Daoy (cell line): ENCODE data around the gene ADD1. TPM values are rescaled to one million over a fixed set of nuclear protein-coding genes. Genes with fewer than 3 reads are reported as not detected.

Experiments used
- DNase-seq: peaks from one replicate; pipeline ENCODE4 v3.0.0-alpha.2; 2015; ENCODE audit warnings: low read depth
- total RNA-seq: library from RNA; depleted of rRNA; stranded (reverse); fragments of >200 nt; shearing (Covaris generic); gene quantifications from 2 replicates; pipeline ENCODE4 v1.2.3, GENCODE V29; 2014

The ADD1 gene
- total RNA-seq, 1 experiment from 2014 or later, result 101 TPM

DNA sequence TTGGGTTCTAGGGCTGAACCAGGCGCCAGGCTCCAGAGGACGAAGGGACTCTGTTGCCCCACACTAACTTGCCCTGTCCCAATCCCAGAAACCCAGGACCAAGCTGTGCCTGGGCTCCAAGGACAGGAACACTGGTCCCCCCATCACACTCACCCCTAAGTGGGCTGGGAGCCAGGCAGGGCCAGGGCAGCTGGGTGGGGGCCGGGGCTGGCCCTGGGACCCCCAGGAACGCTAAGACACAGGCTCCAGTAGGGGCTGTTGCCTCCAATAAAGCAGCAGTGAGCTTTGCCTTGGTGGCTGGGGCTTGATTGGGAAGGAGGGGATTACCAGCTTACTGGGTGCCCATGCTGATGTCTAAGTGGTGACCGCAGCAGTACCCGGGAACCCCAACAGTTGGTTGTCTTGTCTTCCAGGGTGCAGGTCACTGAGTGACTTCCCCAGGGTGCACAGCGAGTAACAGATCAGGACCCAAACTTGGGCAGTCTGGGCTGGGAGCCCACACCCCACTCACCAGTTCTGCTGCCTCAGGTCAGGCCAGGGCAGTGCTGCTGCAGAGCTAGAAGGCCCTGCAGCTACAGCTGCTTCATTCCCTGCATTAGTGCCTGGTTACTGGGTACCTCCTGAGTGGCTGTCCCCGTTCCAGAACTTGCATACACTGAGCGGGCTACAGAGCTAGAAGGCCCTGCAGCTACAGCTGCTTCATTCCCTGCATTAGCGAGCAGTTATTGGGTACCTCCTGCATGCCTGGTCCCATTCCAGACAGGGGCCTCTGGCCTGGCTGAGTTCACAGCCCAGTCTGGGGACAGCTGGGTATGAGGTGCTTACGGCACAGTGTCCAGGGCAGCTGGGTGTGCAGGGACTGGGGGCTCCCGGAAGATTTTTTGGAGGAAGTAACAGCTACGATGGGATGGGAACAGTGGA is 9.4 kb upstream of the ADD1 start:
- no peak for DNase-seq

DNA sequence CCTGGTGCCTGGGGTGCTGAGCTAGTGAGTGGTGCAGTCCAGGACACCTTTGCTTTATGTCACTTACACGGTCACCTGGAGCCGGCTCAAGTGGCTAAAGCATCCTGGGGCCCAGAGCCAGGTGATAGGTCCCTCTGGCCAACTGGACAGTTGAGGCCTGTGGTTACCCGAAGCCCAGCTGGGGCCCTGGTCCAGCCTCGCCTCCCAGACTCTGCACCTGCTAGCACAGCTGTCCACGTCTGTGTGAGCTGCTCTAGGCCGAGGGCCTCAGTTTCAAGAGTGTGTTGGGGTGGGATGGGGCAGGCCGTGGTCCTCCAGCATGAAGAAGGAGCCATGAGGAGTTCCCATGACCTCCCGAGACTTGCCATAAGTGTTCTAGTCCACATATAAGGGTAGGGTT is 7.7 kb upstream of the ADD1 start:
- DNase-seq, result no peak

DNA sequence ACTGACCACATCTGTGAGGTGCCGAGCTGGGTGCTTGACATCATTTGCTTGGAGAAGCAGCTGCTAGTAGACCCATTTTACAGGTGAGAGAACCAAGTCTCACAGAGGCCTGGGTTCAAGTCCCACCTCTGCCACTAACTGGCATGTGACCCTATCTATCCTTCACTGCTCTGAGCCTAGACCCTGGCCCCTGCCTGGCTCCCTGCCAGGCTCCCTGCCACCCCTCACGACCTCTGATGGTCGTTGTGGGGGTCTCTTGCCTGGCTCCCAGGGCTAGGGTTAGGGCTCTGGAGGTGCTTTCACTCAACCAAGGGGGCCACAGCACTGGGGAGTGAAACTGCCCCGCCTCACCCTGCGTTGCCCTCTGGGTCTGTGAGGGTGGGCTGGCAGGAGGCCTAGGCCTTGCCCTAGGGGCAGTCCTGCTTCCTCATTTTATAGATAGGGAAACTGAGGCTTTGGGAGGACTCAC is 7.2 kb upstream of the ADD1 start:
- DNase-seq, result no peak

DNA sequence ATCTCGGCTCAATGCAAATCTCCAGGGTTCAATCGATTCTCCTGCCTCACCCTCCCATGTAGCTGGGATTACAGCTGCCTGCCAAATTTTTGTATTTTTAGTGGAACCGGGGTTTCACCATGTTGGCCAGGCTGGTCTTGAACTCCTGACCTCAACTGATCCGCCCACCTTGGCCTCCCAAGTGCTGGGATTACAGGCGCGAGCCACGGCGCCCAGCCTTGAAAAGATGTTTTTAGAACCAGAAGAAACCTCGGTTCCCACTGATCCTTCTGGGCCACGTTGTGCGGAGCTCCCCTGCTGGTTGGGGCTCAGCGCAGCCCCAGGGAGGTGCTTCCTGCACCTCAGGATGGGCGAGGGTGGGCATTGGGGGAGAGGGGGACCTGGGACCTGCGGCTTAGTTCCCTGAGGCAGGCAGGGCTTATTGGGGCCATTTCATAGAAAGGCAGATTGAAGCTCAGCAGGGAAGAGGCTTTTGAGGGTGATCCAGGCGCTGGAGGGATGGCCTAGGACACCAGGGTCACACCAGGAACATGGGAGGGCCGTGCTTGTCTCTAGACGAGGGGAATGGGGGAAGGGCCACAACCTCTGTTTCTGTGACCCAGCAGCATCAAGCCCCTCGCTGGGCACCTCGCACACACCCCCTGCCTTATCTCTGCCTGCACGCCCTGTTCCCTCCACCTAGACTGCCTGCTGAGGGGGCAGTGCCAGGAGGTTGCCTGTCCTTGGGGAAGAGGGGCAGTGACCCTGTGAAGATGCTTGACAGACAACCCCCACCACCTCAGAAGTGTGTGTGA is 6.3 kb upstream of the ADD1 start:
- no peak for DNase-seq

DNA sequence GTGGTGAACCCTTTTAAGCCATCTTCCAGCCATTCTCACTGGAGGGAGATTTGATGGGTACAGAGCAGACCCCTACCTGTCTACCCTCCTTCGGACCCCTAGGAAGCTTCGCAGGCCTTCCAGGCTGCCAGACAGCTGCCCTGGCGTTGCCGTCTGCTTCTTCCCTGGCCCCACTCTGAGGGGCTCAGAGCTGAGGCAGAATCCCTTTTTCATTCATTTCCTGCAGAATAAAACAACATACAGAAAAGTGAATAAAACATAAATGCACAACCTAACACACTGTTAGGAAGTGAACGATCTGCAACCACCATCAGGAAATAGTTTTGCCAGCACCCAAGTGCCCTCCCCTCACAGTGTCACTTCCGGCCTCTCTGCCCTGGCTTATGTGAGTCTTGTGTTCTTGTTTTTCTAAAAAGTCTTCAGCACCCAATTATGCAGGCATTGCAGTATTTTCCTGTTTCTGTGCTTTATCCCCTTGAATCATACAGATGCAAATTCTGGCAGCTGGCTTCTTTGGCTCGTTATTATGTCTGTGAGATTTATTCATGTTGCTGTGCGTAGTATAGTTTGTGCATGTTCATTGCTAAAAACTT is 5.6 kb upstream of the ADD1 start:
- DNase-seq, result no peak

DNA sequence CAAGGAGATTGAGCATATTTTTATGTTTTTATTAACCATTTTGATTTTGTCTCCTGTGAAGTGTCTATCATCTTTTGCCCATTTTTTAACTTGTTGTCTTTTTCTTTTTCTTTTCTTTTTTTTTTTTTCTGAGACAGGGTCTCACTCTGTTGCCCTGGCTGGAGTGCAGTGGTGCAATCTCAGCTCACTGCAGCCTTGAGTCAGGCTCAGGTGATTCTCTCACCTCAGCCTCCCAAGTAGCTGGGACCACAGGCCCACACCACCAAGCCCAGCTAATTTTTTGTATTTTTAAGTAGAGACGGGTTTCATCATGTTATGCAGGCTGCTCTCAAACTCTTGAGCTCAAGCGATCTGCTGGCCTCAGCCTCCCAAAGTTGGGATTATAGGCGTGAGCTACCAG is 4.6 kb upstream of the ADD1 start:
- no peak for DNase-seq

DNA sequence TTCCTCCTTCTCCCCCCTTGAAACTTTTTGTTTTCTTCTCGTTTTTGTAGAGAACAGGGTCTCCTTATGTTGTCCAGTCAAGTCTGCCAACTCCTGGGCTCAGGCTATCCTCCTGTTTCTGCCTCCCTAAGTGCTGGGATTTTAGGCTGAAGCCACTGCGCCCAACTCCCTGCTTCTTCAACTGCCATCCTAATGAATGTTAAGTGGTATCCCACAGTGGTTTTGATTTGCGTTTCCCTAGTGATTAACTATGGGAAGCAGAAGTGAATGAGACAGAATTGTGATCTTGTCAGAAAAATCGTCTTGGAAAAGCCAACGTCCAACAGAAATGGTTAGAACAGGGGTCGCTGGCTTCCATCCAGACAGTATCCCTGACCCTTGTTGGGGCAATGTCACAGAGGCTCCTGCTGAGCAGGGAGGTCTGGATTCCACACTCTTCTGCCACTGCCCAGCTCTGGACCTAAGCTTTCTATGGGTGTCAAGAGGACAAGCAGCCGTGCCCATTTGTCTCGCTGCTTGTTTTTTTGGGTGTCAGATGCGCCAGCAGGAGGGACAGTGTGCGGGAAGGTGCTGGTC is 869 bp upstream of the ADD1 start:
- DNase-seq, result no peak

DNA sequence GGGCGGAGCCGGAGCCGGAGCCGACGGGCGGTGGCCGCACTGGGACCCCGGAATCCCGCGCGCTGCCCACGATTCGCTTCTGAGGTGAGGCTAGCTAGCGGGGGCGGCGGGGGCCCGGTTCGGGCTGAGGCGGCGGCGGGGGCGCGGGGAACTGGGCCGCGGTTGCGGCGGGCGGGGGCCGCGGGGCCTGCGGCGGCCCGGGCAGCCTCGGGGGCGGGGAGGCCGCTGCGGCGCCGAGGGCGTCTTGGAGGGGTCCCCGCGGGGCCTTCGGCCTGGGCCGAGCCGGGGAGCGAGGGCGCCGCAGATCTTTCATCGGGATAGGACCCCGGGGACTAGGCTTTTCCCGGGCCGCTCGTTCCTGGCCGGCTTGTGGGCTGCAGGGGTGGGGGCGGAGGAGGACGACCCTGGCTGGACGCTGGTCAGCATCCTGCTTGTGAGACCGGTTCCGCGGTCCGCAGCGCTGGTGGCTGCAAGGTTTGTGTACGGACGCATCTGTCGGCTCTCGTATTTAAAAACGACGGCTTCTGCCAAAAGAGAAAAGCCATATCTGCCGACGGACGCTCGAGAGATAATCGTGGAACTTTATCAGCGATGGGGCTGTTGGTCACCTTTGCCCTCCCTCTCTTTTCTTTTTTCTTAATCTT is 419 bp downstream of the ADD1 start:
- no peak for DNase-seq

DNA sequence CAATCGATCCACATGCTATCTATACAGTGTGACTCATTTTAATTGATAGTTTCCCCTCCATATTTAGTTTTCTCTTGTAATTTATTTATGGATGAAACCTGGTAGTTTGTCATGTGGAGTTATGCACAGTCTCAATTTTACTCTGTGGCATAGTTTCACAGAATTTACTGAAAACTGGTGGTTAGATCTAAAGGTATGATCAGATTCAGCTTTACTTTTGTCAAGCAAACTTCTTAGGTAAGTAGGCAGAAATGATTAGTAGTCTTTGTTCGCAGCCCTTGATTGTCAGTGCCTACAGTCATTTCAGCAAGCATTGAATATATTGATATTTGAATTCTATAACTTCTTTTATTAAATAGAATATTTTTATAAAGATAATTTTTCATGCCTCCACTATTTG is 2.5 kb downstream of the ADD1 start:
- no peak for DNase-seq

DNA sequence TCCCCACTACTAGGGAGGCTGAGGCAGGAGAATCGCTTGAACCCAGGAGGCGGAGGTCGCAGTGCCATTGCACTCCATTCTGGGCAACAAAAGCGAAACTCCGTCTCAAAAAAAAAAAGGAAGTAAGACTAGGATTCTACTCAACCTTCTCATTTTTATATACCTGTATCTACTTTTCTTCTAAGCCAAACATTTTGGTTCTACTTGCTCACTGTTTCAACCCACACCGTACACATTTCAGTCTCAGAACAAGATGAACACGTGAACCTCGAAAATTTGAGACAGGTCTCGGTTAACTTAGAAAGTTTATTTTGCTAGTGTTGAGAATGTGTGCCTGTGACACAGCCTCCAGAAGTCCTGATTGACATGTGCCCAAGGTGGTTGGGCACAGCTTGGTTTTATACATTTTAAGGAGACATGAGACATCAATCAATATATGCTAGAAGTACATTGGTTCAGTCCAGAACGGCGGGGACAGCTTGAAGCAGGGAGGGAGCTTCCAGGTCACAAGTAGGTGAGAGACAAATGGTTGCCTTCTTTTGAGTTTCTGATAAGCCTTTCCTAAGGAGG is 3.7 kb downstream of the ADD1 start:
- DNase-seq, result no peak

DNA sequence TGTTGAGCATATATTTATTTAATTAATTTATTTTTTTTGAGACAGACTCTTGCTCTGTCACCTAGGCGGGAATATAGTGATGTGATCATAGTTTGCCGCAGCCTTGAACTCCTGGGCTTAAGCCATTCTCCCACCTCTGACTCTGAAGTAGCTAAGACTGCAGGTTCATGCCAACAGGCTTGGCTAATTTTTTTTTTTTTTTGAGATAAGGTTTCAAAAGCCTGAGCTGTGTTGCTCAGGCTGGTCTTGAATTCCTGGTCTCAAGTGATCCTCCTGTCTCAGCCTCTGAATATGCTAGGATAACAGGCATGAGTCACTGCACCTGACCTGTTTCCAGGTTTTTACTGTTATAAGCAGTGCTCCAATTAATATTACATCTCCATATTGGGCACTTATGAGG is 4.8 kb downstream of the ADD1 start:
- no peak for DNase-seq

DNA sequence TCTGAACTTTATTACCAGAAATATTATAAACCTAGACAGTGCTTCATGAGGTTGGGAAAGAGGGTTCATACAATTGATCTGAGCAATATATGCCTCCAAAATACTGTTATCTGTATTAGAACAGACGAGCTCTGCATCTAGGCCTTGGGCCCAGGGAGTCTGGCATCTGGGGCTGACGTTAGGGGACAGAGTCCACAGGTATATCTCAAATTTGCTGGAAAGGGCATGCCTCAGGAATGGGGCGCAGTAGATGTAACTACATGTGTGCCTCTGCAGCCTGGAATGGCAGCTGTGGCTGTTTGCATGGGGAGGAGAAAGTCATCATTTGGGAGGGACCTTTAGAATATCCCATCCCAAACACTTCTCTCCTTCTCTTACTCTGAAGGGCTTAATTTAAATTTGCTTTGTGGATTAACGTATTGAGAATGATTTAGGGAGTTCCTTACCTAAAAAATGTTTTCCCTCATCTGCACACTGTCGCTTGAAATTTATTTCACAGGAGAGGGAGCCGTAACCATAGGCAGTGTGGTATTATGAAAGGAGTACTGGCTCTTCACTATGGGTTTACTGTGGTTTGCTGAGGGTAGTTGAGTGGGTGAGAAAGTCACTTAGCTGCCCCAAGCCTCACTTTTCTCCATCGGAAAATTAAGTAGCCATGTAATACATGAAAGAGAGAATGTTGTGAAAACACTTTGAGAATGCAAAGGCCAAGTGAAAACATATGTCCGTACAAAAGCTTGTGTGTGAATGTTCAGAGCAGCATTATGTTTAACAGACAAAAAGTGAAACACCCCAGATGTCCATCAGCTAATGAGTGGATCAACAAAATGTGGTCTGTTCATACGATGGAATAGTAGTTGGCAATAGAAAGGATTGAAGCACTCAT is 5.9 kb downstream of the ADD1 start:
- no peak for DNase-seq

DNA sequence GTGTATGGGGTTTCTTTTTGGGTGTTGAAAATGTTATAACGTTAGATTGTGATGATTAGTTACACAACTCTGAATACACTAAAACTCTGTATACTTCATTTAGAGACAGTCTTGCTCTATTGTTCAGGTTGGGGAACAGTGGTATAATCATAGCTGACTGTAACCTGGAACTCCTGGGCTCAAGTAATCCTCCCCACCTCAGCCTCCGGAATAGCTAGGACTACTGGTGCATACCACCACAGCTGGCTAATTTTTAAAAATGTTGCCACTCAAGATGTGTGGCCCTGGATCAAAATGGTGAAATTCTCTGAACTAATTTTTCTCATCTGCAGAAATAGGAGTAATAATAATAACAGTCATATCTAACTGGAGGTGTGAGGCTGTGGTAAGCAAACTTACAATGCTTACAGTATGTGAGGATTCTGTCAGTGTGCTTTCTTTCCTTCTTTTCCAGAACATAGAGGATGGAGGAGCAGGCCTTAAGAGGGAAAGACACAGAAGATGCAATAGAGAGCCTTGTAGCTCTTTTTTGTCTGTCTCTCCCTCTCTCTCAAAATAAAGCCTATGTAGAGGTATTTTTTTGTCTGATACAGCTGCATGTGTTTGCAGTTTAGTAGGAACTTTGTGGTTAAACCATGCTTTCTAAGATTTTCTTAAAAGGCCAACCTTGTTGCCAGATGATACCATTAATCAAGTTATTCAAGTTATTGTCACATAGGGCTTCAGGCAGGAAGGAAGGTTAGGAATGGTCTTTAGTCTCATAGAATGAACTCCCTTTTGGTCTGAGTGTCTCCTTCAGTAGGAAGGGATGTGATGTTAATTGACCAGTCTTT is 7.5 kb downstream of the ADD1 start:
- DNase-seq, result no peak

DNA sequence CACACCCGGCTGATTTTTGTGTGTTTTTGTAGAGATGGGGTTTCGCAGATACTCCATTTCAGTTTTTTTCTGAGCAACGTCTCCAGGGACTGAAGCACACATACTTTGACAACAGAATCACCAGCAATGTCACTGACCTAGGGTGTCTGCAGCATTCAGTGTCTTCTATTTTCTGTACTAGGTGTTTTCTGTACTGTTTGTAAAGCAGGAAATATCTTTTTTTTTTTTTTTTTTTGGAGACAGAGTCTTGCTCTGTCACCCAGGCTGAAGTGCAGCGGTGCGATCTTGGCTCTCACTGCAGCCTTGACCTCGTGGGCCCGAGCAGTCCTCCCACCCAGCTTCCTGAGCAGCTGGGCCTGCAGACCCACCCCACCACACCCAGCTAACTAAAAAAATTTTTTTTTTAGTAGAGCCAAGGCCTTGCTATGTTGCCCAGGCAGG is 8.9 kb downstream of the ADD1 start:
- no peak for DNase-seq

DNA sequence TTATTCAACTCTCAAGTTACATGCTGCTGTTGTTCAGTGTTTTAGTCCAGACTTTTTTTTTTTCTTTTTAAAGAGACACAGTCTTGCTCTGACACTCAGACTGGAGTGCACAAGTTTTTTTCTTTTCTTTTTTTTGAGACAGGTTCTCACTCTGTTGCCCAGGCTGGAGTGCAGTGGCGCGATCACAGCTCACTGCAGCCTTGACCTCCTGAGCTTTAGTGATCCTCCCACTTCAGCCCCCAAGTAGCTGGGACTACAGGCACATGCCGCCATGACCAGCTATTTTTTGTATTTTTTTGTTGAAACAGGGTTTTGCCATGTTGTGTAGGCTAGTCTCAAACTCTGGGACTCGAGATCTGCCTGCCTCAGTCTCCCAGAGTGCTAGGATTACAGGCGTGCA is 11.9 kb downstream of the ADD1 start:
- no peak for DNase-seq

DNA sequence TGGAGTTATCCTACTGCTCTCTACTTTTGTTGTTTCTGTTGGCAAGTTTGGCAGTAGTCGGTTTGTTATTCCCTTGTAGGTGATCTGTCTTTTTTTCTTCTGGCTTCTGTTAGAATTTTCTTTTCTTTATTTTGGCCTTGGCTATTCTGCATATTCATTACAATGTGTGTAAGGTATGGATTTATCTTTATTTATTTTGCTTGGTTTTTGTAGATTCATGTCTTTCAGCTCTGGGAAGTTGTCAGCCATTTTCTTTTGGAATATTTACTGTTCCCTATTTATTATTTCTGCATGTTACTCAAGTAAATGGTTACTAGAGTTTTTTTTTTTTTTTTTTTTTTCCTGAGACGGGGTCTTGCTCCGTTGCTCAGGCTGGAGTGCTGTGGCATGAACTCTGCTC is 12.6 kb downstream of the ADD1 start:
- DNase-seq, result no peak

DNA sequence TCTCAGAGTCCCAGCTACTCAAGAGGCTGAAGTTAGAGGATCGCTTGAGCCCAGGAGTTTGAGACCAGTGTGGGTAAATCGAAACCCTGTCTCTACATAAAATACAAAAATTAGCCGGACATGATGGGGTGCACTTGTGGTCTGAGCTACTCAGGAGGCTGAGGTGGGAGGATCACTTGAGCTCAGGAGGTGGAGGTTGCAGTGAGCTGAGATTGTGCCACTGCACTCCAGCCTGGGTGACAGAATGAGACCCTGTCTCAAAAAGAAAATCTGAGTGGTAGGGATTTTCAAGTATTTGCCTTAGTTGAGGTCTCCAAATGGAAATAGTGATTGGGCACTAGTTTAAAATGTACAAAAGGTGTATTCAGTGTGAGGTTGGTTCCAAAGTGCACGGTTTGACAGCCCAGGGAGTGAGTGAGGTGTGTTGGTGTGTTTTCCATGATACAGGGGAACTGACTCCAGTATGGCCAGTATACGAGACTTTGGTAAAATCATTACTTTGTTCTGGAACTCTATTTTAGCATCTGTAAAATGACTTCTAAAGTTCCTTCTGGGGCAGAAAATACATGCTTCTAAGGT is 13.8 kb downstream of the ADD1 start:
- DNase-seq, result no peak

DNA sequence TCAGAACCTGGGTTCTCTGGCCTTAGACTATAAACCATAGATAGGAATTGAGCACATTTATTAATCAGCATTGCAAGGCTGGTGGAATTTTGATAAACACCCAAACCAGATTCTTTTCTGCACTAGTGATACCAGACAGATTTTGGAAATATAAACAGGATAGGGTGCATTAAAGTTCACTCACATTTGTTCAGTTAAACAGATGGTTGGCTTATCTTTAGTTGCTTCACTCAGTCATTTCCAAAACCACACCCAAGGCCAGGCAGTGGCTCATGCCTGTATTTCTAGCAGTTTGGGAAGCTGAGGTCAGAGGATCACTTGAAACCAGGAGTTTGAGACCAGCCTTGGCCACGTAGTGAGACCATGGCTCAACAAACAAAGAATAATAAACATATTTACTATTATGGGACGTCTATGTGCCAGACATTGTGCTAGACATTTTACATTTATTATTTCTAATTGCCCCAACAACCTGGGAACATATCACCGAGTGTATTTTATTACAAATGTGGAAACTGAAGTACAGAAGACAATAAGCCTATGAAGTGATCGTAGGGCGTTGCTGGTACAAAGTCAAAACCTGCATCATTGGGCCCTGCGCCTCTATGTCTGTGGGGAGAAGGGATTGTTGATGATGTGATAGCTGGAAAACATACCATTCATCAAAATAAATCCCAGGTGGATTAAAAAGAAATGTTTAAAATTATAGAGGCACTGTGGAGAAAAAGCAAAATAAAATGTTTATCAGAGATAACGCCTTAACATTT is 15.0 kb downstream of the ADD1 start:
- DNase-seq, result no peak
